Epithelial cell of alveolus of lung (primary cell): Measurements from ENCODE around the gene APCDD1L. TPM values are rescaled to one million over a fixed set of nuclear protein-coding genes. Genes with fewer than 3 reads are reported as not detected.

ENCODE experiments used
- total RNA-seq: library from RNA; depleted of rRNA; stranded (reverse); fragments of >200 nt; gene quantifications from 2 replicates; pipeline ENCODE4 v1.2.1, GENCODE V29; 2015

Gene APCDD1L
- 6.3 and 12.2 TPM in 2 replicates for total RNA-seq

DNA sequence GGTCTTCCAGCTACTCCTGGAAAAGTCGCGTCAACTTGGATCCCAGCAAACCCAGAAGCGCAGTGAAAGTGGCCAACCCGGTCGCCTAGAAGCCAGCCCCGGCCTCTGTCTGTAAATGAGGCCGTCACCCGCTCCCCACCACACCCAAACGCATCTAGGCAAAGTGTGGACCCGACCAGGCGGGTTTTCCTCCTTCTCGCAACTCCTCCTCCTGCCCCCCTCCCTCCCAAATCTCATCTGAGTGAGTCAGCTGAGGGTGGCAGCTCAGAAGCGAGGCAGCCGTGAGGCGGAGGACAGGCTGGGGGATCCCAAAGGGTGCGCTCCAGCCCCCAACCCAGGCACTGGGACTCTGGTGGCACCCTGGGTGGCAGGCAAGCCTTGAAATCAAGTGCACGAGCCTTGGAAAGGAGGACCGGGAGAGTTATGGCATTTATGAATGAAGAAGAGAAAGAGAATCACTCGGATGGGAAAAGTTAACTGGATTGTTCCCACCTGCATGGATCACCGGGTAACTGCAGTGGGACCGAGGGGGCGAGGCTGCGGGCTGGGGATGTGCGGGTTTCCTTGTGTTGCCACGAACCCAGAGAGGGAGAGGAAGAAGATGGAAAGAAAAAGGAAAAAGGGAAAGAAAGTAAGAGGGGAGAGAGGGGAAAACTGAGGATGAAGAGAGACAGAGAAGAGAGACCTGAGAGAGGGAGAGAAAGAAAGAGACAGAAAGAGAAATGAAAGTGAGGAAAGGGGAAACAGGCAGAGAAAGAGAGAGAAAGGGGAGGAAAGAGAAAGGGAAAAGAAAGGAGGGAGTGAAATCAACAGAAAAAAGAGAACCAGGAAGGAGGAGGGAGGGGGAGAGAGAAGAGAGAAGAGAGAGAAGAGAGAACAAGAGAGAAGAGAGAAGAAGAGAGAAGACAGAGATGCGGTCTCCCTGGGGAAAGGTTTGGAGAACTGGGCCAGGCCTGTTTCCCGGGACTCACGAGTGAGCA is at the start of gene APCDD1L:
TSS of gene APCDD1L (minus strand) at position 167 of the 980 bp plus-strand sequence. CDS start 692 bp downstream, outside the sequence.

Other genes with a start within 250 kb of the APCDD1L start
- 8.9 and 13.1 TPM in 2 replicates for gene RAB22A, start 205.7 kb downstream of the APCDD1L start, total RNA-seq
- 12.0 and 18.8 TPM in 2 replicates for gene VAPB, start 126.2 kb downstream of the APCDD1L start, total RNA-seq
- 15.6 and 57.4 TPM in 2 replicates for gene STX16, start 135.9 kb upstream of the APCDD1L start, total RNA-seq
- 13.3 and 14.2 TPM in 2 replicates for gene NPEPL1, start 177.4 kb upstream of the APCDD1L start, total RNA-seq